KOPT-K1 (cell line): ENCODE measurements around the gene DENND4A.
A peak's percentile ranks its signal among the peaks of the same experiment; 100 is the strongest.

Experiments
- H3K27ac ChIP-seq: fragments of 200-600 bp; sonication (generic); 2 replicates; pipeline ENCODE4 v1.5.1; 2016; ENCODE audit warnings: antibody characterized with exemption, mild to moderate bottlenecking, low read depth, low read length; ENCODE audit not compliant: poor library complexity, severe bottlenecking
- H3K36me3 ChIP-seq: fragments of 200-600 bp; sonication (generic); 2 replicates; pipeline ENCODE4 v1.5.1; 2017; ENCODE audit warnings: antibody characterized with exemption, mild to moderate bottlenecking, low read length, moderate library complexity; ENCODE audit not compliant: insufficient read depth
- H3K9me3 ChIP-seq: fragments of 200-600 bp; sonication (generic); 2 replicates; pipeline ENCODE4 v1.5.1; 2017; ENCODE audit warnings: antibody characterized with exemption, low read length, mild to moderate bottlenecking; ENCODE audit not compliant: insufficient read depth, poor library complexity, severe bottlenecking

The DENND4A gene

DNA sequence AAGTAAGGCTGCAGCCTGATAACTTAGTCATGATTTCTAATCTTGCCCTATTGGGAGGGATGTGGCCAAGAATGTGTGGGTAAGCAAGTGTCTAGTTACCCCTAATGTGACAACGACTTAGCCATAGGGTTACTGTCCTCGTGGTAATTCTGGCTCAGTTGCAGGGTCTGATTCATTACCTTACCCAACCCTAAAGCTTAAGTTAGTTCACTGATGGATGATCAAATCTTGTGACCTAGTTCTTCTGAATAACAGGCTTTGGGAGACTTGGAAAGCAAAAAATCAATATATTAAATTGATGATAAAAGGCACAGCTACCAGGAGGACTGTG is 179.5 kb downstream of the DENND4A start:
- Histone ChIP-seq H3K9me3 (no peaks in the 10 kb centered on the region), H3K27ac (no peak overlapping the region), H3K36me3 (no peaks in the 10 kb centered on the region)

DNA sequence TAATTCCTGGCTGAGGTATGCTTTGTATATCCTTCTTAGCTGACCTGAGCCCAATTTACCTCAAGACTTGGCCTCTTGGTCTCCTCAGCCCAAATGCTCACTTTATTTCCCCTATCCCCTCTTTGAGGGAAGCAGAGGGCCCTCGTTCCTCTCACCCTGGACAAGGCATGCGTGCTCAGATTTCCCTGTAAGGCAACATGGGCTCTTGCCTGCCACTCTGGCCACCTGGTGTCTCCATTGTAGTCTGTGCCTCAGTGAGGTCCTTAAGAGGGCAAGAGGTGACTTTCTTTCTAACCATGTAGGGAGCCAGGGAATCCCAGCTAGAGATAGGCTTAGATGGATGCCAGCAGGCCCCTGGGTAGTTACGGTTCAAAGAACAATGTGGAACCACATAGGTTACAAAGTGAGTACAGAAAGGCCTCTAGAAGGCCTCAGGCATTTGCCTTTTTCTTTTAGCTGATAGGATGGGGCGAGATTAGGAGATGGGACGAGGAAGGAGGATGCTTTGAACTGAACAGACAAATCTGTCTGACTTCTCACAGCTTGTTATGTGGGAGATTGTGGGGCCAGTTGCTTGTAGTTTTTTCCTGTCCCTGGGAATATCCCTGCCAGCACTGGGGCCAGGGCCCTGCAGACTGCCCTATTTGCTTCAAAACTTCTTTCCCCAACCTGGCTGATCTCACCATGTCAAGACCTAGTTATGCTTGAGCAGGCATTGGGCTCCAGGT is 180.0 kb downstream of the DENND4A start:
- H3K36me3 ChIP-seq: peaks cover 4% of the 10 kb centered on the region; the same call in 1 of the 2 replicates
- peak overlapping the region; percentile 77 for H3K27ac ChIP-seq
- H3K9me3 ChIP-seq: no peaks in the 10 kb centered on the region

DNA sequence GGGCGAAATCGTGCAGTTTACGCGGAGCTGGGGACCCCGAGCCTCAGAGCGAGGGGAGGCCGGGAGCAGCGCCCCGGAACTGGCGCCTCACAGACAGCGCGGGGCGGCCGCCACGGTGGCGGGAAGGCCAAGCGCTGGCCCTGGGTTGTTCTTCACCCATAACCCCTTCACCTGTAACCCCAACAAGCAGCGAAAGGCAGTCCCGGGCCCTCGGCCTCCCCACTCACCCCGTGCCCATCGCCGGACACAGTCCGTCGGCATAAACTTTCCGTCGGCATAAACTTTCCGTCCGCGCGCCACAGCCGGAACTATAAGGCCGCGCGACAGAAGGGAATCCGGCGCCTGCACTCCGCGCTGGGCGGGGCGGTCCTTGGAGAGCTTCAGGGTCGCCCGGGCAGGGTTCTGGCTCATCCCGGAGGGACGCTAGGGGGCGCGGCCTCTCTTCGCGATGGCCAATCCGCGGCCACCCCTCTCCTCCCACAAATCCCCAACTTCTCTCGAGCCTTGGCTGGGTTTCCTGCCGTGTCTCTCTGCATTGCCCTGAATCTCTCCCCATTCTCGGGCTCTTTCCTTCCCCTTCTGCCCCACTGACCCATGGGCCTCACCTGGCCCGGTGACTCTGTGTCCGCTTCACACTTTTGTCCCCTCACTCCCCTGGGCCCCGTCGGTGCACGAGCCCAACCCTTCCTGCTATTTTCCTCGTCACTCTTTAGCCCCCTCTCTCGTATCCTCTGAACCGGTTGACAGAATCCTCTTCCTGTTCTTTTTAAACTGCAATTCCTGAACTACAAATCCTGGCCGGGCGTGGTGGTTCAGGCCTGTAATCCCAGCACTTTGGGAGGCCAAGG is 181.0 kb downstream of the DENND4A start, which contains the start of gene INTS14:
INTS14 (minus strand) TSS at position 261 of the 848 bp plus-strand sequence. CDS start 3,751 bp downstream, outside the sequence.
- peaks cover 9% of the 10 kb centered on the region; the same call in 1 of the 2 replicates for H3K36me3 ChIP-seq
- no peaks in the 10 kb centered on the region for H3K9me3 ChIP-seq
- peak within 1 kb of the TSS; percentile 77 for H3K27ac ChIP-seq
